ENCODE results near the gene THEMIS2. TPM values are rescaled to one million over a fixed set of nuclear protein-coding genes. Genes with fewer than 3 reads are reported as not detected.
A peak's percentile ranks its signal among the peaks of the same experiment; 100 is the strongest.

The THEMIS2 gene
- total and polyA plus RNA-seq, 7 donors, result 1.5 to 6.1 (median 3.8) TPM

GRCh38 chr1:27882543-27882903, 10.2 kb downstream of the THEMIS2 start:
- Histone ChIP-seq H3K27ac (no peak overlapping the region), H3K9me3 (no peaks in the 10 kb centered on the region), H3K27me3 (ENCODE audit: insufficient read depth in 3 of 3, low read length in 2 of 3) (peaks cover 0 to 4% (median 0%) of the 10 kb centered on the region in 3 donors), H3K4me3 (no peak overlapping the region), H3K36me3 (ENCODE audit: insufficient read depth in 1 of 2, low read depth in 1 of 2) (peaks cover 0 to 13% of the 10 kb centered on the region in 2 donors), H3K4me1 (no peaks in the 10 kb centered on the region)
- WGBS, 3 donors, result 85 to 89% (median 89%) methylated on average over 6 of the region's 6 CpGs
- ATAC-seq (no peak), DNase-seq (no peak)
- TF ChIP-seq, protein P1, sequence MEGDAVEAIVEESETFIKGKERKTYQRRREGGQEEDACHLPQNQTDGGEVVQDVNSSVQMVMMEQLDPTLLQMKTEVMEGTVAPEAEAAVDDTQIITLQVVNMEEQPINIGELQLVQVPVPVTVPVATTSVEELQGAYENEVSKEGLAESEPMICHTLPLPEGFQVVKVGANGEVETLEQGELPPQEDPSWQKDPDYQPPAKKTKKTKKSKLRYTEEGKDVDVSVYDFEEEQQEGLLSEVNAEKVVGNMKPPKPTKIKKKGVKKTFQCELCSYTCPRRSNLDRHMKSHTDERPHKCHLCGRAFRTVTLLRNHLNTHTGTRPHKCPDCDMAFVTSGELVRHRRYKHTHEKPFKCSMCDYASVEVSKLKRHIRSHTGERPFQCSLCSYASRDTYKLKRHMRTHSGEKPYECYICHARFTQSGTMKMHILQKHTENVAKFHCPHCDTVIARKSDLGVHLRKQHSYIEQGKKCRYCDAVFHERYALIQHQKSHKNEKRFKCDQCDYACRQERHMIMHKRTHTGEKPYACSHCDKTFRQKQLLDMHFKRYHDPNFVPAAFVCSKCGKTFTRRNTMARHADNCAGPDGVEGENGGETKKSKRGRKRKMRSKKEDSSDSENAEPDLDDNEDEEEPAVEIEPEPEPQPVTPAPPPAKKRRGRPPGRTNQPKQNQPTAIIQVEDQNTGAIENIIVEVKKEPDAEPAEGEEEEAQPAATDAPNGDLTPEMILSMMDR (IDR thresholded peaks at IDR 0.05), result no peak
- intact Hi-C loops (cut with DNase I), result no loop called here

DNA sequence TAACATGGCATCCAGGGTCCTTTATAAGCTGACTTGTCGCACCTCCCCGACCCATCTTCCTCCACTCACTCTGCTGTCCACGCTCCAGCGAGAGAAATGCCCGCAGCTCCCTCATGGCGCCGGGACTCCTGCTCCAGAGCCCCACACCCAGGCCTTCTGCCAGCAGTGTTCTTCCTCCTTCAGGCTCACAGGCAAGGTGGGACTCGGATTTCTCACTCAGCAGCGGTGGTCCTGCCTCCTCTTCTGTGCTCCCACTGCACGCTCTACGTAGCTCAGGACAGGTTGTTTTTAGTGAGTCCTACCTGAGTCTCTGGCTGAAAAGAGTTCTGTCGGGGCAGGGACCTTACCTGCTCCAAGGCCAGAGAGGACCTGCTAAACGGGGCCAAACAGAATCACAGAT, 11.2 kb downstream of the THEMIS2 start:
- 89 to 92% (median 90%) methylated on average over 13 of the region's 13 CpGs for WGBS, 3 donors
- TF ChIP-seq, protein P1 (IDR thresholded peaks at IDR 0.05), result no peak
- Histone ChIP-seq H3K4me1 (no peaks in the 10 kb centered on the region), H3K27ac (no peak overlapping the region), H3K4me3 (no peak overlapping the region), H3K36me3 (ENCODE audit: insufficient read depth in 1 of 2, low read depth in 1 of 2) (peaks cover 0 to 13% of the 10 kb centered on the region in 2 donors), H3K9me3 (no peaks in the 10 kb centered on the region), H3K27me3 (ENCODE audit: insufficient read depth in 3 of 3, low read length in 2 of 3) (peaks cover 0 to 4% (median 0%) of the 10 kb centered on the region in 3 donors)
- ATAC-seq, result no peak
- no peak for DNase-seq
- intact Hi-C loops (cut with DNase I), result no loop called here

GRCh38 chr1:27884006-27884954, 11.9 kb downstream of the THEMIS2 start:
- ATAC-seq (no peak), DNase-seq (no peak)
- Histone ChIP-seq H3K36me3 (ENCODE audit: insufficient read depth in 1 of 2, low read depth in 1 of 2) (peaks cover 0 to 19% of the 10 kb centered on the region in 2 donors), H3K27ac (no peak overlapping the region), H3K9me3 (no peaks in the 10 kb centered on the region), H3K4me3 (no peak overlapping the region), H3K4me1 (no peaks in the 10 kb centered on the region), H3K27me3 (ENCODE audit: insufficient read depth in 3 of 3, low read length in 2 of 3) (peaks cover 0 to 4% (median 0%) of the 10 kb centered on the region in 3 donors)
- TF ChIP-seq, protein P1 (IDR thresholded peaks at IDR 0.05), result no peak
- intact Hi-C loops (cut with DNase I), result no loop called here
- WGBS, 3 donors, result 59 to 78% (median 62%) methylated on average over 24 of the region's 24 CpGs

DNA sequence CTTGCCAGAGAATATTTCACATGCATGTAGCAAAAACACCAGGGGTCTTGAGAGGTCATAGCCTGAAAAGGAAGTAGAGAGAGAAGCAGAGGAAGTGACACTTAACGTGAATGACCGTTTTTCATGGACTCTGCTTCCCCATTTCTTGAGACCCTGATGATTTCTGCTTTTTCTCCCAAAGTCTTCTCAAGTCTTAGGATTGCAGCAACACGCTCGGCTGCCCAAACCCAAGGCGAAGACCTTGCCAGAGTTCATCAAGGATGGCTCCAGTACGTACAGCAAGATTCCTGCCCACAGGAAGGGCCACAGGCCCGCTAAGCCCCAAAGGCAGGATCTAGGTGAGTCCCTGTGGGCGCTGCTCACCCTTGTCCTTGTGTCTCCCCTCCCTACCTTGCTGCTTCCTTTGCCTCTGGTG, 12.8 kb downstream of the THEMIS2 start:
- DNase-seq, result no peak
- H3K4me3 ChIP-seq, result no peak overlapping the region
- 76 to 85% (median 84%) methylated on average over 8 of the region's 8 CpGs for WGBS, 3 donors
- H3K27me3 ChIP-seq (ENCODE audit: insufficient read depth in 3 of 3, low read length in 2 of 3), result no peaks in the 10 kb centered on the region
- TF ChIP-seq, protein P1 (IDR thresholded peaks at IDR 0.05), result no peak
- peak in 1 of 4 donors; percentile 36 for ATAC-seq
- H3K9me3 ChIP-seq, result no peaks in the 10 kb centered on the region
- H3K4me1 ChIP-seq, result no peaks in the 10 kb centered on the region
- peaks cover 0 to 27% of the 10 kb centered on the region in 2 donors for H3K36me3 ChIP-seq (ENCODE audit: insufficient read depth in 1 of 2, low read depth in 1 of 2)
- no peak overlapping the region for H3K27ac ChIP-seq
- intact Hi-C loops (cut with DNase I), result no loop called here

Data from psoas muscle (tissue), 8 donors.